Tibial artery (tissue), 4 donors: Measurements from ENCODE around the gene CCNG2.

Source experiments
- DNase-seq, 2 donors: peaks; one replicate each; pipeline ENCODE4 v3.0.0-alpha.2; 2019
- H3K27ac ChIP-seq, 2 donors: fragments of 200-600 bp; sonication (generic) in 1 of 2; 1 replicate in 1 of 2; 2 replicates in 1 of 2; pipeline ENCODE4 v1.5.1; 2018 to 2019; ENCODE audit warnings: mild to moderate bottlenecking in 1 of 2
- H3K27me3 ChIP-seq, 2 donors: fragments of 200-600 bp; sonication (generic) in 1 of 2; one replicate each; pipeline versions ENCODE4 v1.5.1 to v1.6.0; 2016 to 2019
- H3K36me3 ChIP-seq, 3 donors: fragments of 200-600 bp; sonication (generic) in 2 of 3; one replicate each; pipeline ENCODE4 v1.5.1; 2016 to 2019; ENCODE audit warnings: mild to moderate bottlenecking in 2 of 3
- H3K4me1 ChIP-seq, 4 donors: fragments of 200-600 bp; sonication (generic) in 2 of 4; 1 replicate in 3 of 4; 2 replicates in 1 of 4; pipeline ENCODE4 v1.5.1; 2016 to 2019
- H3K4me3 ChIP-seq, 2 donors: fragments of 200-600 bp; sonication (generic) in 1 of 2; 1 replicate in 1 of 2; 2 replicates in 1 of 2; pipeline ENCODE4 v1.5.1; 2018 to 2019; ENCODE audit warnings: mild to moderate bottlenecking in 2 of 2
- H3K9me3 ChIP-seq, 3 donors: fragments of 200-600 bp; sonication (generic) in 1 of 3; one replicate each; pipeline ENCODE4 v1.5.1; 2016 to 2019
- intact Hi-C: fragments of 100-400 bp; cut with DNase I; formaldehyde crosslinking; loops from one replicate; pipeline ENCODE4 v1.15.0; 2023; ENCODE audit warnings: low total_unique reads
- TF ChIP-seq, protein P1 (sequence below), 2 experiments: fragments of 200-600 bp in 1 of 2; fragments of 450-650 bp in 1 of 2; IDR thresholded peaks; one replicate each; pipeline ENCODE4 v1.5.1; 2017 to 2019; ENCODE audit warnings: antibody characterized with exemption in 2 of 2, mild to moderate bottlenecking in 1 of 2, moderate library complexity in 1 of 2

Gene CCNG2

GRCh38 chr4:77217526-77217925 is 60.5 kb downstream of the CCNG2 start:
- no peaks in the 10 kb centered on the region for H3K36me3 ChIP-seq
- no peak overlapping the region for H3K27ac ChIP-seq
- no peak overlapping the region for H3K4me3 ChIP-seq
- no peaks in the 10 kb centered on the region for H3K27me3 ChIP-seq
- H3K4me1 ChIP-seq: peaks cover 0 to 14% (median 6%) of the 10 kb centered on the region in 4 donors
- DNase-seq: no peak
- H3K9me3 ChIP-seq: no peaks in the 10 kb centered on the region
- intact Hi-C loops: no loop called here
- TF ChIP-seq, protein P1, sequence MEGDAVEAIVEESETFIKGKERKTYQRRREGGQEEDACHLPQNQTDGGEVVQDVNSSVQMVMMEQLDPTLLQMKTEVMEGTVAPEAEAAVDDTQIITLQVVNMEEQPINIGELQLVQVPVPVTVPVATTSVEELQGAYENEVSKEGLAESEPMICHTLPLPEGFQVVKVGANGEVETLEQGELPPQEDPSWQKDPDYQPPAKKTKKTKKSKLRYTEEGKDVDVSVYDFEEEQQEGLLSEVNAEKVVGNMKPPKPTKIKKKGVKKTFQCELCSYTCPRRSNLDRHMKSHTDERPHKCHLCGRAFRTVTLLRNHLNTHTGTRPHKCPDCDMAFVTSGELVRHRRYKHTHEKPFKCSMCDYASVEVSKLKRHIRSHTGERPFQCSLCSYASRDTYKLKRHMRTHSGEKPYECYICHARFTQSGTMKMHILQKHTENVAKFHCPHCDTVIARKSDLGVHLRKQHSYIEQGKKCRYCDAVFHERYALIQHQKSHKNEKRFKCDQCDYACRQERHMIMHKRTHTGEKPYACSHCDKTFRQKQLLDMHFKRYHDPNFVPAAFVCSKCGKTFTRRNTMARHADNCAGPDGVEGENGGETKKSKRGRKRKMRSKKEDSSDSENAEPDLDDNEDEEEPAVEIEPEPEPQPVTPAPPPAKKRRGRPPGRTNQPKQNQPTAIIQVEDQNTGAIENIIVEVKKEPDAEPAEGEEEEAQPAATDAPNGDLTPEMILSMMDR (IDR thresholded peaks at IDR 0.05): no peak

- intact Hi-C loops: no loop called here
- H3K36me3 ChIP-seq: no peaks in the 10 kb centered on the region
- H3K4me1 ChIP-seq: peaks cover 0 to 14% (median 6%) of the 10 kb centered on the region in 4 donors
- H3K9me3 ChIP-seq: no peaks in the 10 kb centered on the region
- TF ChIP-seq, protein P1 (IDR thresholded peaks at IDR 0.05): no peak
- H3K4me3 ChIP-seq: no peak overlapping the region
- H3K27ac ChIP-seq: no peak overlapping the region
- DNase-seq: no peak
- no peaks in the 10 kb centered on the region for H3K27me3 ChIP-seq
These were observed 62.3 kb downstream of the CCNG2 start for GRCh38 chr4:77219266-77219665.
